Caki2 (cell line): ENCODE results near the gene ADAMTS5. TPM values are rescaled to one million over a fixed set of nuclear protein-coding genes. Genes with fewer than 3 reads are reported as not detected.
A peak's percentile ranks its signal among the peaks of the same experiment; 100 is the strongest.

Source experiments
- DNase-seq: peaks from one replicate; pipeline ENCODE4 v3.0.0-alpha.2; 2015; ENCODE audit warnings: low read depth
- in situ Hi-C: cut with HindIII; loops from 2 replicates; pipeline ENCODE4 v1.10.0; 2016; ENCODE audit warnings: low sequenced_read_pairs, low pct_unique_long_range_greater_than_20kb, mixed read lengths
- total RNA-seq: library from RNA; depleted of rRNA; stranded (reverse); fragments of >200 nt; shearing (Covaris generic); gene quantifications from 2 replicates; pipeline ENCODE4 v1.2.3, GENCODE V29; 2014; ENCODE audit warnings: low replicate concordance; rRNA removed

Gene ADAMTS5
- under 0.01 and 0.35 TPM in 2 replicates for total RNA-seq

DNA sequence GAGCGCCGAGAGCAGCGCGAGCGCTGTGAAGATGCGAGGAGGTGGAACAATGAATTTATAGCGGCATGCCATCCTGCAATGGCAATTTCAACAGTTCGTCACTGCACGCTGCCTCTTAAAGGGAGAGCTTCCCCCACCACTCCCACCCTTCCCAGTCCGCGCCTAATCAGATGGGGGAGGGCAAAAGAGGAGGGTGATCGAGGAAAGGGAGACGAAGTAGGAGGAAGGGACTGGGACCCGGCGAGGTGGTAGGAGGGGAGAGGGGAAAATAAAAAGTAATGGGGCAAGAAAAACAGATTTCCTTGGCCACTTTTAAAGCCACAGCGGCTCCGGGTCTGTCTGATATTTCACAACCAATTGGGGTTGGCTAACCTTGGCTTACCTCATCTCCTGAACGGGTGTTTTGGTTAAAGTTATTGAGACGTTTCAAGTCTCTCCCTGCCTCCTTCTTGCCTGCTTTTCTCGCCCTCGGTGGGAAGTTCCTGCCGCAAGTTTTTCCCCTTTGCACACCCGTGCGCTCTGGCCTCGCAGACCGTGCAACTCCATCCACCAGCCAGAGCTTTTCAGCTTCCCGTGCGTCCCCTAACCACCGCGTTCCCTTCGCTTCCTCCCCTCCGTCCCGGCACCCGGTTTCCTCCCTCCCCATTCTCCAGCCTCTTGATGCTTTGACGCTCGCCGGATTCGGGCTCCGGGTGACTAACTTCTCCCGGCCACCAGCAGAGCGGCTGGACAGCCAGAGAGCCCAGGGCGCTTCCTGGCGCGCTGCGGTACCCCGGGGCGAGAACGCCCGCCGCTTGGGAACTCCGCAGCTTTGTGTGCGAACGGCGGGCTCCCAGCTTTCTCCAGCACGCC lies at the start of gene ADAMTS5:
Gene ADAMTS5 (minus strand): TSS at position 27 of the 852 bp plus-strand sequence. CDS start 697 bp downstream, outside the sequence.
- DNase-seq, result peak; percentile 59
- in situ Hi-C loops, result no loop called here

- DNase-seq, result no peak
- in situ Hi-C loops, result no loop called here
These were observed 34.6 kb upstream of the ADAMTS5 start for GRCh38 chr21:27001526-27001925.

DNA sequence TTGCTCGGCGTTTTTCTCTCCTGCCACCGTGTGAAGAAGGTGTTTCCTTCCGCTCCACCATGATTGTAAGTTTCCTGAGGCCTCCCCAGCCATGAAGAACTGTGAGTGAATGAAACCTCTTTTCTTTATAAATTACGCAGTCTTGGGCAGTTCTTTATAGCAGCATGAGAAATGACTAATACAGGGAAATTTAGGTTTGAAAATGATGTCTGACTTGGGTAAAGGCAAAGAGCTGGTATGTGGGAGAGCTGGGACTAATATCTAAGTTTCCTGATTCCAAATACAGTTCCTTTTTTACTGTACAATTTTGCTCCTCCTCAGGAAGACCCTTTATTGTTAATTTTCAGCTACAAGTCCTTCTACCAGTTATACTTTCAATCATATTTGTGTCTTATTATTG lies 16.7 kb upstream of the ADAMTS5 start:
- in situ Hi-C loops, result no loop called here
- DNase-seq, result no peak

DNA sequence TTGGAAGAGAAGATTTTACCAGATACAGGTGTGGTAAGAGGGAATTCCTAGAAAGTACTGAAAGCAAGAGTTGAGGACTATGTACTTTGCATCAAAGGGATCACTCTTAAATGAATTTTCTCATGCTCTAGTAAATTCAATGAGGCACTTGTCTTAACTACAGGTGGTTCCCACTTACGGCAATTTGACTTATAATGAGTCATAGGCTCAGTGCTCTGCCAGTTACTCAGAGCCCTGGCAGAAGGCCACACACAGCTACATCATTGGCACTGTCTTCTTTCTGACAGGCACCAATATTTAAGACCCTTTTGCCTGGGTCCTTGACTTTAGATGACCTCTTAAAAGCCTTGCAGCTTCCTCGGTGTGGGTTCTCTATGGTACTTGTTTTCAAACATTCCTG lies 15.9 kb upstream of the ADAMTS5 start:
- in situ Hi-C loops, result no loop called here
- DNase-seq, result peak; percentile 25

DNA sequence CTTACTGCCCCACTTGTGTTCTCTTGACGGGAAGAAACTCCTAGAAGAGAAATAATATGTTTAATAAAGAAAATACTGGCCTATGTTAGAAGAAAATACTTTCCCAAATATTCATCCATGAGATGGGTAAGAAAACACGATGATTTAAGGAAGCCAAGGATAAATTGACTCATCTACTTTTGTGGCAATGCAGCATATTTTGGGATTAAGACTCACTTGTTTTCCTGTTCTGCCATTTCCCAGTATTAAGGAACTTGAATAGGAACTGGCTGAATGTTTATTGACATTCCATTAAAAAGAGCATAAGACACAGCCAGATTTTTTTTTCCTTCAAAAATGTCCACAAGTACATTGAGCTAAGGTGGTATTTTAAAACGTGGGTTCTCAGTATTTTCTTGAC lies 10.9 kb upstream of the ADAMTS5 start:
- in situ Hi-C loops, result no loop called here
- no peak for DNase-seq

DNA sequence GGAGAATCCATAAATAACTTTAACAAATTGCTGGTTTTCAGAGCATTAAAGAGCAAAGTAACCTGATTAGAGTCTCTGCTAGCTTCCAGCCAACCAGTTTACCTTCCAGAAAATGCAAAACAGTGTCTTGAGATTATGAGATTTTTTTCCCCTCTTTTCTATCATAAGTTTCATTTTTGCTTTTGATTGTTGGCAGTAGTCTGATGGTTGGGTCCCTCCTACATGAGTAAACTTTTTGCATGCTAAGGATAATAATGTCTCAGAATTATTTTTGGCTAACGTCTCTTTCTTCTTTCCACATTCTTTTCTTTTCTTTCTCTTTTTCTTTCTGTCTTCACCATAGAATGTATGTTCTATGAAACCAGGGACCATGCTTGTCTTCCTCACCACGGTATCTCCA lies 6.3 kb upstream of the ADAMTS5 start:
- in situ Hi-C loops, result no loop called here
- DNase-seq, result no peak

- in situ Hi-C loops, result no loop called here
These were observed 5.3 kb upstream of the ADAMTS5 start for GRCh38 chr21:26972192-26972591.

DNA sequence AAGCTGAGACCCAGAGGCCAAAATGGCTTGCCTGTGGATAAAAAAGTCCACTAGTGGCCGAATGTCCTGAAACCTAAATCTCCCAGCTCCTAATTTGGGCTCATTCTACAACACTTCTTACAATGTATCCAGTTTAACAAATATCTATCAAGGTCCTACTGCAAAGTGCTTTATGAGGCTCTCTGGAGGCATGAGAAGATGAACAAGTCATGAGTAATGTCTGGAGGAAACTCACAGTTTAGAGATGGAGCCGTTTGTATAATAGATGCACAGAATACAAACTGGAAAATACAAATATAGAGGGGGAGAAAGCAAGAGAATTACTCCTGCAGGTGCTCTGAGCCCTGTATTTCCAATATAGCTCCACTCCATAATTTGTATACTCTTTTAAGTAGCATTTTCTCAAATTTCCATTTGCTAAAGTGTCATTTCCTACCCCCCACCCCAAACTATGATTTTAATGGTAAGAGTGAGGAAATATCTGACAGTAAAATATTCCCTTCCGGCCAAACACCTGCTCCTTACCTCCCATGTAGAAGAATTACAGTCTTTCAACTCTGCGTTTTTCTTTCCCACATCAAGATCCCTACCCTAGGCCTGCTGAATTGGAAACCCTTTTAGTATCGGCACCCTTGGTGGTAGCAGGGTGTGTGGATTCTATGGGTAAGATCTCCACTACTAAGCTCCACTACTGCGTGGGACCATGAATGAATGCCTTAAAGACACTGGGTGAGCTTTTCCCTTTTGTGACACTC lies 3.3 kb upstream of the ADAMTS5 start:
- in situ Hi-C loops, result no loop called here
- DNase-seq, result no peak

More at GRCh38 chr21:26972192-26972591, 5.3 kb upstream of the ADAMTS5 start:
- DNase-seq, result no peak

DNA sequence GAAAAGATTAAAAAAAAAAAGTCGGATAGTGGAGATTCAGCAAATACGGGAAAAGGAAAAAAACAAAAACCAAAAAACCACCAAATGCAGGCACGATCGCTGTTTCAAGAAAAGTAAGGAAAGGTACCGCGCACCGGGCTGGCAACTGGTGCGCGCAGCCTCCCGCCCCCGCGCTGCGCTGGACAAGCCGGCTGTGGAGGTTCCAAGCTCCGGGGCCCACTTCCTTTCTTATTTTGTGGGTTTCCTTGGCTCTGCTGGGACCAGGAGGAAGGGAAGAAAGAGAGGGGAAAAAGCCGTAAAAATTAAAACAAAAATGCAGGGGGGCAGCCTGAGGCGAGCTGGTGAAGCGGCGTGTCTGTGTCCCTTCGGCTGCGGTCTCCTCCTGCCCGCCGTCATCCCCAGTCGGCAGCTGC lies 233 bp downstream of the ADAMTS5 start:
- DNase-seq, result no peak
- in situ Hi-C loops, result no loop called here

- in situ Hi-C loops, result no loop called here
- DNase-seq, result no peak
These were observed 844 bp downstream of the ADAMTS5 start for GRCh38 chr21:26965907-26966581.

DNA sequence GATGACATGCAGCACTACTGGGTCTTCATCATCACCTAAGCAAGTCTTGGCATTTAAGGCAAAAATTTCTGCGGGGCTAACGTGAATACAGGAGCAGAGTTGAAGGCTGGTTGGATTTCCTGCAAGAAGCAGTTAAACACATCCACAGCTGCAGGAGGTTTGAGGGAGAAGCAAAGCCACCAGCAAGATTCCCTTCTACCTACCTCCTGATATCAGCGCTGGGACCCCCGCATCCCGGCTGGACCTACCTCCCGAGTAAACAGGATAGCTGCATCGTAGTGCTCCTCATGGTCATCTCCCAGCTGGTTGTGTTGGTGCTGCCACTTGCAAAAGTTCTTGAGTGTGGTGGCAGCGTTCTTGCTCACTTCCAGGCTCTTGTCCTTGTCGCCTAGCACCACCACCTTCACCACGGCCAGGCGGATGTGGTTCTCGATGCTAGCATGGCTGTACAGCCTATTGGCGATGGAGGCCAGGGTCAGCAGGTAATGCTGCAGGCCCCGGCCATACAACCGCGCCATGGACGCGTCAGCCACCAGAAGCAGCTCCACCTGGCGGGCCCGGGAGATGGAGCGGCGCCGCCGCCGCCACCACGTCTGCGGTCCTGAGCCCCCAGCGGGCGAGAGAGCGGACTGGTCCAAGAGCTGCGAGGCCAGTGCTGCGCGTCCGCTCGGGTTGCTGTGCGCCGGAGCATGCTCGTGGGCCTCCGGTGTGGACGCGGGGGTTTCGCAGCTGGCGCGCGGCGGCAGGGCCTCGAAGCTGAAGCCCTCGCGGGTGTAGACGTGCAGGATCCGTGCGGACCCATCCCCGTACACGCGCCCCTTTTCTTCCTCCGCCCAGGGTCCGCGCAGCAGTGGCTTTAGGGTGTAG lies 1.6 kb downstream of the ADAMTS5 start:
- in situ Hi-C loops, result no loop called here
- DNase-seq, result no peak

GRCh38 chr21:26964170-26964778 lies 2.6 kb downstream of the ADAMTS5 start:
- in situ Hi-C loops, result no loop called here
- DNase-seq, result no peak

DNA sequence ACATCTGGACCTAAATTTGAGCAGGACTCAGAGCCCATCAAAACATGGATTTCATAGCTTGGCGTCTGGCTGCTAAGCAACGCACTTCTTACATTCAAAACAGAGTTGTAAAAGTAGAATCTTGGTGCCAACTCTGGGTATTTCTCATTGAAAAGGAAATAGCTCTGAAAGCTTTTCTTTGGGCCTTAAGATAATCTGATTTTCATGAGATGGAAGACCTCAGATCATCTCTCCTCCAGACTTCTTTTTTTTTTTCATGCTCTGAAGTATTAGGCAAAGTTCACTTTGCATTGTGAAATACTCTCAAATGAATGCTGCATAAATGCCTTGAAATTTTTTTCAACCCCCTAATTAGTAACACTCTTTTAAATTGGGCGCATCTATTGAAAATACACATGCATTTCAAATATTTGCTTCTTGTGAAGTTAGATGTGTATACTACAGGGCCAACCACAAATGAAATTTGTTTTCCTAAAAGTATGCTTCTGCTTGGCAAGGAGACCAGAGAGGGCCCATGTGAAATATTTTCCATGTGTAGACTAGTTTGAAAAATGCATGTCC lies 4.2 kb downstream of the ADAMTS5 start:
- in situ Hi-C loops, result no loop called here

GRCh38 chr21:26961698-26962097 lies 5.2 kb downstream of the ADAMTS5 start:
- in situ Hi-C loops, result no loop called here
- no peak for DNase-seq

More for the DNA sequence above, 4.2 kb downstream of the ADAMTS5 start:
- no peak for DNase-seq

- in situ Hi-C loops, result no loop called here
- DNase-seq, result no peak
These were observed 8.1 kb downstream of the ADAMTS5 start for GRCh38 chr21:26958788-26959187.

- DNase-seq, result no peak
- in situ Hi-C loops, result no loop called here
These were observed 10.1 kb downstream of the ADAMTS5 start for GRCh38 chr21:26956813-26957212.

DNA sequence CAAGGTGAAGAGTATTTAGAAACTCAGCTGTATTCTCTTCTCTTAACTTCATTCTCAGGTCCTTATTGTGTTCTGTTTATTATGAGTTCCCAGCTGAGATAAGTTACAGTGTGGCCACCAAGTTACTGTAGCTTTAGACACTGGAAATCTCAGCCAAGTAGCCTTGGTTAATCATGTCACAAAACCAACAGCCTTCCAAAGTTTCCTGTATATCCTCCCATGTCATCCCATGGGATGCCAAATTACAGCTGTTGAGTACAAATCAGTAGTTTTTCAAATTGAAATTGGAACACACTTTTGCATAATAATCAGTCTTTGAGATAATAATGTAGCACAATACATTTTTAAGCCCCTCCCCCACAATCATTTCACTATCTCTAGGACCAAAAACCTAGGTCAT lies 10.7 kb downstream of the ADAMTS5 start:
- DNase-seq, result no peak
- in situ Hi-C loops, result no loop called here
